GM12874 (cell line): Measurements from ENCODE around the gene GPRIN1.
A peak's percentile ranks its signal among the peaks of the same experiment; 100 is the strongest.

Experiments used
- TF ChIP-seq, protein P1 (sequence below): IDR thresholded peaks from 2 replicates; pipeline ENCODE4 v1.5.1; 2011; ENCODE audit warnings: low read depth, mild to moderate bottlenecking, control low read depth, low read length, moderate library complexity; ENCODE audit not compliant: insufficient read depth

The GPRIN1 gene

DNA sequence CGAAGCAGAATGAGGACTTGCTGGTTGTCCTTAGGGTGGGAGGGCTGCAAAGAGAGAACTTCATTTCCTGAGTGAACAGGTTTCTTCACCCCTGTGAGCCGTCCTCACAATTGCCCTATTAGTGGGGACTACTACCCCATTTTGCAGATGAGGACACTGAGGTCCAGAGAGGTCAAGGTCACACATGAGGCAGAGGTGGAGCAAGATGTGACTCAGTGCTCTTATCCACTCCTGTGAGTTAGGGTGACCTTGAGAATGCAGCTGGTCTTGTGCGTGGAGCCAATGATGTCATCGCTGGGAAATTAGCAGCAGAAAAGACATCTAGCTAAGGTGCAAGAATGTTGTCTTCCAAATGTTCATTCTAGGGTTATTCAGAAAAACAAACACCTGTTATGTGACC, 26.9 kb downstream of the GPRIN1 start:
- TF ChIP-seq, protein P1, sequence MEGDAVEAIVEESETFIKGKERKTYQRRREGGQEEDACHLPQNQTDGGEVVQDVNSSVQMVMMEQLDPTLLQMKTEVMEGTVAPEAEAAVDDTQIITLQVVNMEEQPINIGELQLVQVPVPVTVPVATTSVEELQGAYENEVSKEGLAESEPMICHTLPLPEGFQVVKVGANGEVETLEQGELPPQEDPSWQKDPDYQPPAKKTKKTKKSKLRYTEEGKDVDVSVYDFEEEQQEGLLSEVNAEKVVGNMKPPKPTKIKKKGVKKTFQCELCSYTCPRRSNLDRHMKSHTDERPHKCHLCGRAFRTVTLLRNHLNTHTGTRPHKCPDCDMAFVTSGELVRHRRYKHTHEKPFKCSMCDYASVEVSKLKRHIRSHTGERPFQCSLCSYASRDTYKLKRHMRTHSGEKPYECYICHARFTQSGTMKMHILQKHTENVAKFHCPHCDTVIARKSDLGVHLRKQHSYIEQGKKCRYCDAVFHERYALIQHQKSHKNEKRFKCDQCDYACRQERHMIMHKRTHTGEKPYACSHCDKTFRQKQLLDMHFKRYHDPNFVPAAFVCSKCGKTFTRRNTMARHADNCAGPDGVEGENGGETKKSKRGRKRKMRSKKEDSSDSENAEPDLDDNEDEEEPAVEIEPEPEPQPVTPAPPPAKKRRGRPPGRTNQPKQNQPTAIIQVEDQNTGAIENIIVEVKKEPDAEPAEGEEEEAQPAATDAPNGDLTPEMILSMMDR, result no peak

DNA sequence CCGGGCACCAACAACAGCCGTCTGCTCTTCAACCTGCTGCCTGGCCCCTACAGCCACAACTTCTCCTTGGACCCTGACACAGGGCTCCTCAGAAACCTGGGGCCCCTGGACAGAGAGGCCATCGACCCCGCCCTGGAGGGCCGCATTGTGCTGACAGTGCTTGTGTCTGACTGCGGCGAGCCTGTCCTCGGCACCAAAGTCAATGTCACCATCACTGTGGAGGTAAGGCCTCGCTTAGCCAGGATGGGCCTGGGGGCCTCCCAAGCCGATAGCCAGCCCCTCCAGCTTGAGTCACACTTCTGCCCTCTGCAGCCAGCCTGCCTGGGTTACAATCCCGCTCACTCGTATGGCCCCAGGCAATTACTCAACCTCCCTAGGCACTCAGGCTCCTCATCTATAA, 28.6 kb downstream of the GPRIN1 start:
- TF ChIP-seq, protein P1, result no peak

DNA sequence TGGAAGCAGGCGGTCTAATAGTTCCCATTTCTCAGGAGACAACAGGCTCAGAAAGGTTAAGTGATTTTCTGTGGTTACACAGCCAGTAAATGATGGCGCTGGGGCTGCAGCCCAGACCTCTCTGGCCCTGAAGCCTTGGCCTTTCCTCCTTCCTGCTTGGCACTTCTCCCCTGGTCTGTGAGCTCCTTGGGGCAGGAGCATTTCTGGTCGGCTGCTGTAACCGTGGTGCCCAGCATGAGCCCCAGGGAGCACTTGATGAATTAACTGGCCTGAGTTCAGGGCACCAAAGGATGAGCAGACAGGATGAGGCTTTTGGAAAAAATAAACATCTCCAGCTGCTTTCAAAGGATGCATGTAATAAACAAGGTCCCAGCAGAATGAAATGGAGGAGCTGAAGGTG, 30.6 kb downstream of the GPRIN1 start:
- TF ChIP-seq, protein P1, result no peak

DNA sequence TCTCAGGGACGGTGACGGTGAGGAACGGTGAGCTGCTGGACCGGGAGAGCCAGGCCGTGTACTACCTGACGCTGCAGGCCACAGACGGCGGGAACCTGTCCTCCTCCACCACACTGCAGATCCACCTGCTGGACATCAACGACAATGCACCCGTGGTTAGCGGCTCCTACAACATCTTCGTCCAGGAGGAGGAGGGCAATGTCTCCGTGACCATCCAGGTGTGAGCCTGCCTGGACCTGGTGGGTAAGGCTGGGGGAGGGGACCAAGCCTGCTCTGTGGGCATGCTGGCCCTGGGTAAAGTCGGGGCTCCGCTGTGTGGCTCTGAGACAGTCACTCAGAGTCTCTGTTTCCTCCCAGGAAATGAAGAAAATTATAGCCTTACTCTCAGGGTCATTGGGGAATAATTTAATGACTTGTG, 31.6 kb downstream of the GPRIN1 start:
- TF ChIP-seq, protein P1, result peak; percentile 26; the same call in 1 of the 2 replicates

DNA sequence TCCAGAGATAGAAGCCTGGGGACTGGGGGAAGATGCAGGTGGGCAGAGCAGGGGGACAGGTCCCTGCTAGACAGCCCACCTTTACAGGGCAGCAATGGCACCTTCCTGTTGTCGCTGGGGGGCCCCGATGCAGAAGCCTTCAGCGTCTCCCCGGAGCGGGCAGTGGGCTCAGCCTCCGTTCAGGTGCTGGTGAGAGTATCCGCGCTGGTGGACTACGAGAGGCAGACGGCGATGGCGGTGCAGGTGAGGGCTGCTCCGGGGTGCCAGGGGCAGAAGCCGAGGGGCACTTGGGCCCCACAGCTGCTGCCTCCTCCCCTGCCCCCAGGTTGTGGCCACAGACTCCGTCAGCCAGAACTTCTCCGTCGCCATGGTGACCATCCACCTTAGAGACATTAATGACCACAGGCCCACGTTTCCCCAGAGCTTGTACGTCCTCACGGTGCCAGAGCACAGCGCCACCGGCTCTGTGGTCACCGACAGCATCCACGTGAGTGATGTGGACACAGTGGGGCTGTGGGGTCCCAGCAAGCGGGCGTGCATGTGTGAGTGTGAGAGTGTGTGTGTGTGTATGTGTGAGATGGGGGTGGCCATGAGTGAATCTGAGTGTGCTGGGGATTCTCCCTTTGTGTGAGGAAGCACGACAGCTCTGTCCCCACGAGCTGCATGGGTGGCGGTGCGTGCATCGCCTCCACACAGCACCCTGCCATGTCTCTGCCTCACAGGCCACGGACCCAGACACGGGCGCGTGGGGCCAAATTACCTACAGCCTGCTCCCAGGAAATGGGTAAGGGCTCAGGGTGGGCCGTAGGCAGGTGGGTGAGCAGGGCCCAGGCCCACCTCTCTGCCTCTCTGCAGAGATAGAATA, 32.4 kb downstream of the GPRIN1 start:
- TF ChIP-seq, protein P1, result no peak

DNA sequence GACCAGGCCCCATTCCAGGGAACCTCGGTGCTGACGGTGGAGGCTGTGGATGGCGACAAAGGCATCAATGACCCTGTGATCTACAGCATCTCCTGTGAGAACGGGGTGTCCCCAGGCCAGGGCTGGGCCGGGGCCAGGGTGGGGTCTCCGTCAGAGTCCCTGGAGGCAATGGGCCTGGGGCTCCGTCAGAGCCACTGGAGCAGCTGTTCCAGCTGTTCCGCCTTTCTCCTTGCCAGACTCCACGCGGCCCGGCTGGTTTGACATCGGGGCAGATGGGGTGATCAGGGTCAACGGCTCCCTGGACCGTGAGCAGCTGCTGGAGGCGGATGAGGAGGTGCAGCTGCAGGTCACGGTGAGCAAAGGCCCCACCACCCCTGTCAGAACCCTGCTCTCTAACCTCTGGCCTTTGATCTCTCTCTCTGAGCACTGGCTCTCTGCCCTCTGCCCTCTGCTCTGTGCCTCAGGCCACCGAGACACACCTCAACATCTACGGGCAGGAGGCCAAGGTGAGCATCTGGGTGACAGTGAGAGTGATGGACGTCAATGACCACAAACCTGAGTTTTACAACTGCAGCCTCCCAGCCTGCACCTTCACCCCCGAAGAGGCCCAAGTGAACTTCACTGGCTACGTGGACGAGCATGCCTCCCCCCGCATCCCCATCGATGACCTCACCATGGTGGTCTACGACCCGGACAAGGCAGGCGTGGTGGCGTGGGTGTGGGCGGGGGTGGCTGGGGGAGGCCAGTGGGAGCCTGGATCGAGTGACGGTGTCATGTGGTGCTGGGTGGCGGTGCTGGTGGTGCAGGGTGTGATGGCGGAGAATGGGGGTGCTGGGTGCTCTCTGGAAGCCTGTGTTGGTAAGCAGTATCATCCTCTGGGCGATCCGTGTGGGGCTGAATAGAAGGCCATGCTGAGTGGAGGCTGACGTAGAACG, 34.2 kb downstream of the GPRIN1 start:
- TF ChIP-seq, protein P1, result no peak

DNA sequence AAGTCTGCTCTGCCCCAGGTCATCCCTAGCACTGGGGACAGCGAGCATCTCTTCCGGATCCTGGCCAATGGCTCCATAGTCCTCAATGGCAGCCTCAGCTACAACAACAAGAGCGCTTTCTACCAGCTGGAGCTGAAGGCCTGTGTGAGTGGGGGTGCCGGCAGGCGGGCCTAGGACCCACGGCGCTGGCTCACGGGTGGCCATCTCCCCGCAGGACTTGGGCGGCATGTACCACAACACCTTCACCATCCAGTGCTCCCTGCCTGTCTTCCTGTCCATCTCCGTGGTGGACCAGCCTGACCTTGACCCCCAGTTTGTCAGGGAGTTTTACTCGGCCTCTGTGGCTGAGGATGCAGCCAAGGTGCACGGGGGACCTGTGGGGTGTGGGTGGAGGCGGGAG, 34.9 kb downstream of the GPRIN1 start:
- TF ChIP-seq, protein P1, result no peak
